CD4-positive, alpha-beta T cell (primary cell): ENCODE results near the gene CYP4A22. TPM values are rescaled to one million over a fixed set of nuclear protein-coding genes. Genes with fewer than 3 reads are reported as not detected.

Experiments used
- ATAC-seq: fragments of 200-7000 bp; cut with Tn5 transposase; one replicate; pipeline ENCODE4 v1.10.0; 2022; ENCODE audit warnings: mild to moderate bottlenecking; ENCODE audit not compliant: poor library complexity
- CTCF ChIA-PET: fragments of 350-600 bp; sonication (Branson Sonifier 250); formaldehyde crosslinking; loops from one replicate; lab custom pipeline; 2021; ENCODE audit warnings: antibody characterized with exemption, inconsistent platforms; lab: Charles Lee
- POLR2A ChIA-PET: fragments of 350-600 bp; sonication (Branson Sonifier 250); formaldehyde crosslinking; loops from one replicate; lab custom pipeline; 2021; ENCODE audit warnings: antibody characterized with exemption, inconsistent platforms; lab: Charles Lee
- DNase-seq, 14 experiments: peaks; one replicate each; pipeline ENCODE4 v3.0.0-alpha.2; 2013 to 2020; ENCODE audit warnings: mixed read lengths in 2 of 14
- H3K27ac ChIP-seq, 2 donors: one replicate each; pipeline versions ENCODE4 v1.5.1 to v1.7.0; 2013; ENCODE audit warnings: low read length in 2 of 2, low read depth in 1 of 2, mild to moderate bottlenecking in 1 of 2
- H3K27me3 ChIP-seq, 2 experiments: 1 replicate in 1 of 2; 2 replicates in 1 of 2; pipeline versions ENCODE4 v1.6.1 to v1.7.0; 2013; ENCODE audit warnings: low read length in 2 of 2, control low read depth in 1 of 2, mild to moderate bottlenecking in 1 of 2, moderate library complexity in 1 of 2; ENCODE audit not compliant: insufficient read depth in 2 of 2, control insufficient read depth in 1 of 2
- H3K36me3 ChIP-seq: one replicate; pipeline ENCODE4 v1.6.1; 2013; ENCODE audit warnings: low read length, control low read depth; ENCODE audit not compliant: insufficient read depth
- H3K4me1 ChIP-seq: one replicate; pipeline ENCODE4 v1.6.1; 2013; ENCODE audit warnings: low read length, control low read depth; ENCODE audit not compliant: insufficient read depth
- H3K4me3 ChIP-seq: one replicate; pipeline ENCODE4 v1.5.1; 2013; ENCODE audit warnings: mild to moderate bottlenecking, low read length, moderate library complexity
- H3K9me3 ChIP-seq, 2 experiments: 1 replicate in 1 of 2; 2 replicates in 1 of 2; pipeline versions ENCODE4 v1.6.1 to v1.7.0; 2013; ENCODE audit warnings: low read length in 2 of 2, mild to moderate bottlenecking in 2 of 2, control low read depth in 1 of 2, moderate library complexity in 1 of 2; ENCODE audit not compliant: control insufficient read depth in 1 of 2, insufficient read depth in 1 of 2
- H3K27ac Mint-ChIP-seq: one replicate; pipeline ENCODE4 v1.8.0; 2020; ENCODE audit warnings: mixed read lengths
- H3K27me3 Mint-ChIP-seq: one replicate; pipeline ENCODE4 v1.8.0; 2021; ENCODE audit warnings: mixed read lengths
- H3K36me3 Mint-ChIP-seq: one replicate; pipeline ENCODE4 v1.8.0; 2021; ENCODE audit warnings: low read depth, mixed read lengths
- H3K4me1 Mint-ChIP-seq: one replicate; pipeline ENCODE4 v1.8.0; 2021; ENCODE audit warnings: low read depth, mixed read lengths
- H3K4me3 Mint-ChIP-seq: one replicate; pipeline ENCODE4 v1.8.0; 2020; ENCODE audit warnings: mild to moderate bottlenecking, mixed read lengths
- H3K9me3 Mint-ChIP-seq: one replicate; pipeline ENCODE4 v1.8.0; 2020; ENCODE audit warnings: mixed read lengths
- intact Hi-C, 2 experiments: fragments of 100-400 bp; cut with DNase I in 1 of 2; cut with micrococcal nuclease in 1 of 2; formaldehyde crosslinking; loops; one replicate each; pipeline versions ENCODE4 v1.15.1 to v1.9.0; 2023 to 2025; cut with DNase I, micrococcal nuclease
- total RNA-seq, 174 experiments: library from RNA in 2 of 174; stranded (reverse) in 2 of 174; gene quantifications; one replicate each; pipeline ENCODE4 v1.2.3 and lab custom pipeline; 2021 to 2026
- TF ChIP-seq, protein P1 (sequence below): fragments of 200-600 bp; IDR thresholded peaks from one replicate; pipeline ENCODE4 v1.8.0; 2022; ENCODE audit warnings: antibody characterized with exemption, mild to moderate bottlenecking

CYP4A22 gene
- total RNA-seq, 2 experiments from 2014 or later = not detected

DNA sequence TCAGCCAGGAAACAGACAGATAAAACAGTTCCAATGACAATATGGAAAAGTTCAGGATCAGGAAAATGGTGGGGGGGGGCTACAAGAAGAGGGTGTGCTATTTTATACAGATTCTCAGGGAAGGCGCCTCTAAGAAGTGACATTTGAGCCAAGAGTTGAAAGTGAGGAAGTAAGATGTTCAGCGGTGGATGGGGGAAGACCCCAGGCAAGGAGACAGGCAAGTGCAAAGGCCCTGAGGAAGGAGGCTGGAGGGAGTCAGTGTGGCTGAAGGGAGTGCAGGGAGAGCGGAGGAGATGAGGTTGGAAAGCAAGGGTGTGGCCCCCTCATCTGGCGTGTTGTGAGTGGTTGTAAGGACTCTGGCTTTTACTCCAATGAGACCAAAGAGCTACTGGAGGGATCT lies 61.0 kb downstream of the CYP4A22 start:
- peaks cover 34% of the 10 kb centered on the region for H3K27me3 Mint-ChIP-seq
- H3K4me1 ChIP-seq = no peaks in the 10 kb centered on the region
- no peaks in the 10 kb centered on the region for H3K9me3 ChIP-seq
- H3K27ac ChIP-seq = no peak overlapping the region
- H3K27me3 ChIP-seq = peaks cover 9 to 16% of the 10 kb centered on the region in 2 experiments
- no peak for ATAC-seq
- H3K4me3 Mint-ChIP-seq = no peak overlapping the region
- H3K36me3 ChIP-seq = no peaks in the 10 kb centered on the region
- no peaks in the 10 kb centered on the region for H3K4me1 Mint-ChIP-seq
- TF ChIP-seq, protein P1, sequence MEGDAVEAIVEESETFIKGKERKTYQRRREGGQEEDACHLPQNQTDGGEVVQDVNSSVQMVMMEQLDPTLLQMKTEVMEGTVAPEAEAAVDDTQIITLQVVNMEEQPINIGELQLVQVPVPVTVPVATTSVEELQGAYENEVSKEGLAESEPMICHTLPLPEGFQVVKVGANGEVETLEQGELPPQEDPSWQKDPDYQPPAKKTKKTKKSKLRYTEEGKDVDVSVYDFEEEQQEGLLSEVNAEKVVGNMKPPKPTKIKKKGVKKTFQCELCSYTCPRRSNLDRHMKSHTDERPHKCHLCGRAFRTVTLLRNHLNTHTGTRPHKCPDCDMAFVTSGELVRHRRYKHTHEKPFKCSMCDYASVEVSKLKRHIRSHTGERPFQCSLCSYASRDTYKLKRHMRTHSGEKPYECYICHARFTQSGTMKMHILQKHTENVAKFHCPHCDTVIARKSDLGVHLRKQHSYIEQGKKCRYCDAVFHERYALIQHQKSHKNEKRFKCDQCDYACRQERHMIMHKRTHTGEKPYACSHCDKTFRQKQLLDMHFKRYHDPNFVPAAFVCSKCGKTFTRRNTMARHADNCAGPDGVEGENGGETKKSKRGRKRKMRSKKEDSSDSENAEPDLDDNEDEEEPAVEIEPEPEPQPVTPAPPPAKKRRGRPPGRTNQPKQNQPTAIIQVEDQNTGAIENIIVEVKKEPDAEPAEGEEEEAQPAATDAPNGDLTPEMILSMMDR = no peak
- no peaks in the 10 kb centered on the region for H3K9me3 Mint-ChIP-seq
- intact Hi-C loops = no loop called here
- no peak for DNase-seq
- CTCF ChIA-PET = no interaction called here
- H3K36me3 Mint-ChIP-seq = no peaks in the 10 kb centered on the region
- no peak overlapping the region for H3K27ac Mint-ChIP-seq
- no peak overlapping the region for H3K4me3 ChIP-seq
- POLR2A ChIA-PET = no interaction called here

Other genes starting within 250 kb of the CYP4A22 start
- not detected for gene CYP4A11, start 196.0 kb upstream of the CYP4A22 start, total RNA-seq
- not detected for gene CYP4X1, start 113.8 kb upstream of the CYP4A22 start, total RNA-seq
- not detected for gene CYP4Z1, start 70.2 kb upstream of the CYP4A22 start, total RNA-seq
- gene PDZK1IP1, start 52.6 kb downstream of the CYP4A22 start, total RNA-seq = not detected
- gene TAL1, start 94.8 kb downstream of the CYP4A22 start, total RNA-seq = not detected
- gene STIL, start 176.7 kb downstream of the CYP4A22 start, total RNA-seq = 1 to 10 TPM; 1.7 to 2.1 TPM
- 100 to 1,000 TPM; 112 TPM for gene CMPK1, start 196.3 kb downstream of the CYP4A22 start, total RNA-seq